ENCODE measurements around the gene SYNRG. TPM values are rescaled to one million over a fixed set of nuclear protein-coding genes. Genes with fewer than 3 reads are reported as not detected.

SYNRG gene
- total and polyA plus RNA-seq, 2 of the 13 experiments (the other 11 are each of a cell fraction or from before 2014, with no cell fraction given): 7.3 to 8.7 TPM

GRCh38 chr17:37609170-37610040 lies at the start of gene SYNRG (continued):
- TF ChIP-seq SNRNP70 (IDR thresholded peaks at IDR 0.05; ENCODE audit: low read depth, low read length): no peak
- no peak for TF ChIP-seq ZNF7 (CRISPR knock-in tag; IDR thresholded peaks at IDR 0.05)
- TF ChIP-seq ZKSCAN8 (CRISPR knock-in tag; IDR thresholded peaks at IDR 0.05; ENCODE audit: borderline replicate concordance): peak; percentile 20; the same call in 1 of the 2 replicates
- no peak for TF ChIP-seq ZNF724P (CRISPR knock-in tag; IDR thresholded peaks at IDR 0.05; ENCODE audit: borderline replicate concordance)
- TF ChIP-seq NFATC3 (CRISPR knock-in tag; IDR thresholded peaks at IDR 0.05): no peak
- TF ChIP-seq ZNF720 (CRISPR knock-in tag; IDR thresholded peaks at IDR 0.05): no peak
- TF ChIP-seq MTA1 (CRISPR knock-in tag; IDR thresholded peaks at IDR 0.05; ENCODE audit: borderline replicate concordance): peak; percentile 79; the same call in 1 of the 2 replicates
- TF ChIP-seq ZBTB20 (CRISPR knock-in tag; IDR thresholded peaks at IDR 0.05; ENCODE audit: borderline replicate concordance, low read depth): no peak
- no peak for TF ChIP-seq NCOA1 (CRISPR knock-in tag; IDR thresholded peaks at IDR 0.05)
- no peak for TF ChIP-seq TEAD3 (CRISPR knock-in tag; optimal IDR thresholded peaks at IDR 0.05; ENCODE audit: borderline replicate concordance)
- TF ChIP-seq, protein P1, sequence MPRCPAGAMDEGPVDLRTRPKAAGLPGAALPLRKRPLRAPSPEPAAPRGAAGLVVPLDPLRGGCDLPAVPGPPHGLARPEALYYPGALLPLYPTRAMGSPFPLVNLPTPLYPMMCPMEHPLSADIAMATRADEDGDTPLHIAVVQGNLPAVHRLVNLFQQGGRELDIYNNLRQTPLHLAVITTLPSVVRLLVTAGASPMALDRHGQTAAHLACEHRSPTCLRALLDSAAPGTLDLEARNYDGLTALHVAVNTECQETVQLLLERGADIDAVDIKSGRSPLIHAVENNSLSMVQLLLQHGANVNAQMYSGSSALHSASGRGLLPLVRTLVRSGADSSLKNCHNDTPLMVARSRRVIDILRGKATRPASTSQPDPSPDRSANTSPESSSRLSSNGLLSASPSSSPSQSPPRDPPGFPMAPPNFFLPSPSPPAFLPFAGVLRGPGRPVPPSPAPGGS (CRISPR knock-in tag; IDR thresholded peaks at IDR 0.05): no peak
- TF ChIP-seq PTBP1 (IDR thresholded peaks at IDR 0.05; ENCODE audit: low read depth, low read length, poor library complexity, severe bottlenecking): no peak
- TF ChIP-seq, protein P2, sequence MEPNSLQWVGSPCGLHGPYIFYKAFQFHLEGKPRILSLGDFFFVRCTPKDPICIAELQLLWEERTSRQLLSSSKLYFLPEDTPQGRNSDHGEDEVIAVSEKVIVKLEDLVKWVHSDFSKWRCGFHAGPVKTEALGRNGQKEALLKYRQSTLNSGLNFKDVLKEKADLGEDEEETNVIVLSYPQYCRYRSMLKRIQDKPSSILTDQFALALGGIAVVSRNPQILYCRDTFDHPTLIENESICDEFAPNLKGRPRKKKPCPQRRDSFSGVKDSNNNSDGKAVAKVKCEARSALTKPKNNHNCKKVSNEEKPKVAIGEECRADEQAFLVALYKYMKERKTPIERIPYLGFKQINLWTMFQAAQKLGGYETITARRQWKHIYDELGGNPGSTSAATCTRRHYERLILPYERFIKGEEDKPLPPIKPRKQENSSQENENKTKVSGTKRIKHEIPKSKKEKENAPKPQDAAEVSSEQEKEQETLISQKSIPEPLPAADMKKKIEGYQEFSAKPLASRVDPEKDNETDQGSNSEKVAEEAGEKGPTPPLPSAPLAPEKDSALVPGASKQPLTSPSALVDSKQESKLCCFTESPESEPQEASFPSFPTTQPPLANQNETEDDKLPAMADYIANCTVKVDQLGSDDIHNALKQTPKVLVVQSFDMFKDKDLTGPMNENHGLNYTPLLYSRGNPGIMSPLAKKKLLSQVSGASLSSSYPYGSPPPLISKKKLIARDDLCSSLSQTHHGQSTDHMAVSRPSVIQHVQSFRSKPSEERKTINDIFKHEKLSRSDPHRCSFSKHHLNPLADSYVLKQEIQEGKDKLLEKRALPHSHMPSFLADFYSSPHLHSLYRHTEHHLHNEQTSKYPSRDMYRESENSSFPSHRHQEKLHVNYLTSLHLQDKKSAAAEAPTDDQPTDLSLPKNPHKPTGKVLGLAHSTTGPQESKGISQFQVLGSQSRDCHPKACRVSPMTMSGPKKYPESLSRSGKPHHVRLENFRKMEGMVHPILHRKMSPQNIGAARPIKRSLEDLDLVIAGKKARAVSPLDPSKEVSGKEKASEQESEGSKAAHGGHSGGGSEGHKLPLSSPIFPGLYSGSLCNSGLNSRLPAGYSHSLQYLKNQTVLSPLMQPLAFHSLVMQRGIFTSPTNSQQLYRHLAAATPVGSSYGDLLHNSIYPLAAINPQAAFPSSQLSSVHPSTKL (CRISPR knock-in tag; IDR thresholded peaks at IDR 0.05): peak; percentile 60; the same call in 1 of the 2 replicates
- TF ChIP-seq BCL6 (CRISPR knock-in tag; IDR thresholded peaks at IDR 0.05): no peak
- TF ChIP-seq ZNF235 (CRISPR knock-in tag; IDR thresholded peaks at IDR 0.05; ENCODE audit: borderline replicate concordance): peak; percentile 47; the same call in 1 of the 2 replicates
- no peak for TF ChIP-seq ZNF782 (CRISPR knock-in tag; IDR thresholded peaks at IDR 0.05; ENCODE audit: borderline replicate concordance)
- TF ChIP-seq HMGXB3 (CRISPR knock-in tag; IDR thresholded peaks at IDR 0.05; ENCODE audit: borderline replicate concordance): 0 out of 2 replicates have a peak, but pooled peaks have one; percentile 10
- peak; percentile 82 for TF ChIP-seq RBM22 (optimal IDR thresholded peaks at IDR 0.05; ENCODE audit: low read length)
- TF ChIP-seq ZNF589 (CRISPR knock-in tag; conservative IDR thresholded peaks at IDR 0.05): peak; percentile 9; the same call in 1 of the 2 replicates
- no peak for TF ChIP-seq ZMYM3 (CRISPR knock-in tag; IDR thresholded peaks at IDR 0.05)

Data from HepG2 (cell line).